Heart left ventricle (tissue), 16 donors: ENCODE data around the gene DRD3. TPM values are rescaled to one million over a fixed set of nuclear protein-coding genes. Genes with fewer than 3 reads are reported as not detected.

ENCODE experiments used
- ATAC-seq, 4 donors: fragments of 200-7000 bp; cut with Tn5 transposase; one replicate each; pipeline ENCODE4 v1.9.1; 2020 to 2022; ENCODE audit warnings: moderate library complexity in 4 of 4, mild to moderate bottlenecking in 3 of 4, moderate number of reproducible peaks in 1 of 4
- DNase-seq, 5 donors: peaks; one replicate each; pipeline ENCODE4 v3.0.0-alpha.2; 2020
- H3K27ac ChIP-seq, 12 donors: fragments of 200-600 bp; sonication (generic) in 4 of 12; one replicate each; pipeline versions ENCODE4 v1.5.0 to v1.8.0; 2016 to 2022; ENCODE audit warnings: mild to moderate bottlenecking in 2 of 12
- H3K27me3 ChIP-seq, 9 donors: fragments of 200-600 bp; sonication (generic) in 2 of 9; one replicate each; pipeline versions ENCODE4 v1.5.1 to v1.8.0; 2016 to 2022; ENCODE audit warnings: mild to moderate bottlenecking in 3 of 9
- H3K36me3 ChIP-seq, 9 donors: fragments of 200-600 bp; sonication (generic) in 2 of 9; one replicate each; pipeline versions ENCODE4 v1.5.0 to v1.8.0; 2018 to 2022; ENCODE audit warnings: mild to moderate bottlenecking in 2 of 9
- H3K4me1 ChIP-seq, 12 donors: fragments of 200-600 bp; sonication (generic) in 4 of 12; one replicate each; pipeline versions ENCODE4 v1.5.0 to v1.8.0; 2016 to 2022; ENCODE audit warnings: mild to moderate bottlenecking in 3 of 12
- H3K4me3 ChIP-seq, 12 donors: fragments of 200-600 bp; sonication (generic) in 4 of 12; one replicate each; pipeline versions ENCODE4 v1.5.0 to v1.8.0; 2017 to 2022; ENCODE audit warnings: mild to moderate bottlenecking in 9 of 12, moderate library complexity in 4 of 12
- H3K9me3 ChIP-seq, 12 donors: fragments of 200-600 bp; sonication (generic) in 4 of 12; one replicate each; pipeline versions ENCODE4 v1.5.0 to v1.8.0; 2016 to 2022; ENCODE audit warnings: mild to moderate bottlenecking in 1 of 12
- CTCF ChIP-seq, 12 donors: fragments of 200-600 bp; sonication (generic) in 4 of 12; IDR thresholded peaks; one replicate each; pipeline versions ENCODE4 v1.5.0 to v1.8.0; 2018 to 2022; ENCODE audit warnings: antibody characterized with exemption in 12 of 12, mild to moderate bottlenecking in 5 of 12
- POLR2A ChIP-seq, 2 donors: fragments of 450-650 bp; IDR thresholded peaks; one replicate each; pipeline ENCODE4 v1.6.1; 2017; ENCODE audit warnings: antibody characterized with exemption in 2 of 2, mild to moderate bottlenecking in 2 of 2, moderate library complexity in 2 of 2
- WGBS, 4 donors: extraction: QIAGEN DNeasy Blood & Tissue Kit in 2 of 4; methylation state at CpG; one replicate each; pipeline versions ENCODE4 v1.1.5 to v1.1.7; 2013 to 2018; 5-methylcytosine and 5-hydroxymethylcytosine counted together
- intact Hi-C, 10 donors: fragments of 100-400 bp; cut with DNase I; formaldehyde crosslinking; loops; one replicate each; pipeline versions ENCODE4 v1.11.1 to v1.14.2; 2022
- polyA plus RNA-seq, 2 donors: library from polyadenylated mRNA; stranded (reverse); fragments of 200-250 nt; gene quantifications; one replicate each; pipeline ENCODE4 v1.2.3, GENCODE V29; 2013
- total RNA-seq, 9 donors: library from RNA; depleted of rRNA in 2 of 9; stranded (reverse); fragments of >200 nt in 2 of 9; fragmentation: NEBNext Ultra II Directional in 3 of 9; extraction: Animal tissue kit (Norgen Biotek cat#: 25700) in 3 of 9; gene quantifications; one replicate each; pipeline versions ENCODE4 v1.1.0 to v1.2.4, GENCODE V29; 2016 to 2023
- donor health status: ischemic (EF 13 %, LVEDD 7.1; RV severe dilation, severe dysfunction).
- donor health status: healthy with polysubstance abuse.
- donor health status: DM: no; HTN: yes; CAD: no.
- donor health status: DM: no; HTN: no; CAD: no.
- donor health status: ischemic (EF 25% LVEDD 6.9; RV normal size, moderate dysfunction).
- donor health status: ischemic (EF 25% LVEDD 5.7; RV mildly dilated, moderate dysfunction).
- donor health status: healthy.
- donor health status: DM: yes; HTN: yes; CAD: no.
- donor health status: ischemic (EF 35%, LVEDD 5.7; RV mildly dilated, moderate dysfunction).
- donor health status: nonischemic (EF 11% LVEDD 7.7; RV severe dilation, severe dysfunction).
- donor health status: DM: yes; HTN: yes; CAD: no.
- donor health status: PGD.
- donor health status: ischemic (EF 29% LVEDD 5.4; RV normal size, mild dysfunction).
- donor health status: nonischemic (EF 23%, LVEDD 6.1; RV moderate dilation, normal function).

DRD3 gene
- total and polyA plus RNA-seq, 11 donors, result not detected

DNA sequence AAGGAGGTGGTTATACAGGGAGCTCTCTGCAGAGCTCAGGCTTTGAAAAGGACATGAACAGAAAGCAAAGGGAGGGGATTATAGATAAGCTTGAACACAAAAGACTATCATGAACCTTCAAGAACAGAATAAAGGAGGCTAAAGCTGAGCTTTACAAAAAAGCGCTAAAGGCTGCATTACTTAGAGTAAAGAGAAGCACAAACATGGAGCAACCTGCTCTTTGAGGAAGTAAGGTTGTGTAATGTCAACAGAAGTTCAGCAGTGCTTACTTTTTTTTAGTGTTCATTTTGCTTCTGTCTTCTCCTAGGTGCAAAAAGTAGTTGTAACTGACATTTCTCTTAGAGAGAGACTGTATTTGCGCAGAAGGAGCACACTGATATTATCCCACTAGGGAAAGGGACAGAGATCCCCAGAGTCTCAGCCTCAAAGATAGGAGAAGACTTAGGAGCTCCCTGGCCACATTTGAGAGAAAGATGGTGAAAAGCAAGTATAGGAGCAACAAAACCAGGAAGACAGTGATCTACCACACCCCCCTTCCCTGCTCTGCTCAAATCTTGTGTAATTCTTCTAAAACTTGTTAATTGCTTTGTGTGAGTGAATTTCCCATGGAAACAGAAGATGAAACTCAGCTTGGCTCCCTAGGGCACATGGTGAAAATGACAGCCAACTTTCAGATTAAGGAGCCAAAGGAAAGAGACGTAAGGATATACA, 67.6 kb downstream of the DRD3 start:
- no peak for DNase-seq
- H3K36me3 ChIP-seq, result no peaks in the 10 kb centered on the region
- no peak for TF ChIP-seq CTCF (IDR thresholded peaks at IDR 0.05)
- no peak for TF ChIP-seq POLR2A (IDR thresholded peaks at IDR 0.05)
- no peaks in the 10 kb centered on the region for H3K9me3 ChIP-seq
- intact Hi-C loops, result no loop called here
- H3K4me3 ChIP-seq, result no peak overlapping the region
- ATAC-seq, result peak in 2 of 4 donors; percentile 20 to 49
- no peaks in the 10 kb centered on the region for H3K27me3 ChIP-seq
- H3K4me1 ChIP-seq, result peaks cover 0 to 24% (median 0%) of the 10 kb centered on the region in 12 donors
- H3K27ac ChIP-seq, result peak overlapping the region in 1 of 12 donors; percentile 40
- 73 to 87% (median 79%) methylated on average over 3 of the region's 3 CpGs for WGBS, 4 donors

- H3K36me3 ChIP-seq, result no peaks in the 10 kb centered on the region
- no peaks in the 10 kb centered on the region for H3K27me3 ChIP-seq
- H3K4me1 ChIP-seq, result peaks cover 0 to 24% (median 0%) of the 10 kb centered on the region in 12 donors
- intact Hi-C loops, result no loop called here
- TF ChIP-seq CTCF (IDR thresholded peaks at IDR 0.05) (no peak), POLR2A (IDR thresholded peaks at IDR 0.05) (no peak)
- no peaks in the 10 kb centered on the region for H3K9me3 ChIP-seq
- no peak overlapping the region for H3K4me3 ChIP-seq
- WGBS, 4 donors, result 52 to 59% (median 55%) methylated on average over 5 of the region's 5 CpGs
- no peak for ATAC-seq
- H3K27ac ChIP-seq, result no peak overlapping the region
- DNase-seq, result no peak
Measured at GRCh38 chr3:114110439-114110838, 68.4 kb downstream of the DRD3 start.

DNA sequence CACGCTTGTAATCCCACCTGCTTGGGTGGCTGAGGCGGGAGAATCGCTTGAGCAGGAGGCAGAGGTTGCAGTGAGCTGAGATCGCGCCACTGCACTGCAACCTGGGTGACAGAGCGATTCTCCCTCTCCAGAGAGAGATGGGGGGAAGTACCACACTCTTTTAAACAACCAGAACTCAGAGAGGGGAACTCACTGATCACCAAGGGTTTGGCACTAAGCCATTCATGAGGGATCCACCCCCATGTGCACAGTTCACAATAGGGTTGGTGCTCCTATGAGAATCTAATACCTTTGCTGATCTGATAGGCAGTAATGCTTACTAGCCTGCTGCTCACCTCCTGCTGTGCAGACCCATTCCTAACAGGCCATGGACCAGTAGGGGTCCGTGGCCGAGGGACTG, 70.7 kb downstream of the DRD3 start:
- ATAC-seq, result no peak
- Histone ChIP-seq H3K4me3 (no peak overlapping the region), H3K4me1 (peaks cover 0 to 24% (median 0%) of the 10 kb centered on the region in 12 donors), H3K36me3 (no peaks in the 10 kb centered on the region), H3K27me3 (no peaks in the 10 kb centered on the region), H3K9me3 (no peaks in the 10 kb centered on the region), H3K27ac (no peak overlapping the region)
- WGBS, 4 donors, result 91 to 95% (median 93%) methylated on average over 8 of the region's 8 CpGs
- TF ChIP-seq CTCF (IDR thresholded peaks at IDR 0.05) (no peak), POLR2A (IDR thresholded peaks at IDR 0.05) (no peak)
- DNase-seq, result no peak
- intact Hi-C loops, result no loop called here

DNA sequence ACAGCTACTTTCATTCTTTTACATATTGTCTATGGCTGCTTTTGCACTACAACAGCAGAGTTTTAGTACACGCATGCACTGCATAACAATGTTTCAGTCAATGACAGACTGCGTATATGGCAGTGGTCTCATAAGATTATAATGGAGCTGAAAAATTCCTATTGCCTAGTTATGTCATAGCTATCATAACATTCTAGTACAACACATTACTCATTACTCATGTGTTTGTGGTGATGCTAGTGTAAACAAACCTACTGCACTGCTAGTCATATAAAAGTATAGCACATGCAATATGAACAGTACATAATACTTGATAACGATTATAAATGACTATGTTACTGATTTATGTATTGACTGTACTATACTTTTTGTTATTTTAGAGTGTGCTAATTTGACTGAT, 74.4 kb downstream of the DRD3 start:
- intact Hi-C loops, result no loop called here

More for the DNA sequence above, 74.4 kb downstream of the DRD3 start:
- Histone ChIP-seq H3K9me3 (no peaks in the 10 kb centered on the region), H3K4me3 (no peak overlapping the region), H3K36me3 (no peaks in the 10 kb centered on the region), H3K27ac (no peak overlapping the region), H3K4me1 (no peaks in the 10 kb centered on the region), H3K27me3 (no peaks in the 10 kb centered on the region)
- 91 to 99% (median 94%) methylated on average over 3 of the region's 3 CpGs for whole genome bisulfite sequencing, 4 donors
- TF ChIP-seq CTCF (IDR thresholded peaks at IDR 0.05) (no peak), POLR2A (IDR thresholded peaks at IDR 0.05) (no peak)
- no peak for ATAC-seq
- DNase-seq, result no peak
